Loucy (cell line): ENCODE measurements around the gene PRUNE2.

ENCODE experiments used
- CTCF ChIP-seq: fragments of 200-600 bp; sonication (generic); conservative IDR thresholded peaks from 2 replicates; pipeline ENCODE4 v1.5.1; 2014; ENCODE audit warnings: mild to moderate bottlenecking, antibody characterized with exemption, low read length
- EZH2phosphoT487 ChIP-seq: fragments of 200-600 bp; IDR thresholded peaks from 2 replicates; pipeline ENCODE4 v1.6.1; 2018; ENCODE audit warnings: antibody characterized with exemption, mild to moderate bottlenecking, moderate library complexity, borderline replicate concordance

- TF ChIP-seq CTCF (no peak), EZH2phosphoT487 (no peak)
Observed at GRCh38 chr9:76895186-76895585, 10.7 kb downstream of the PRUNE2 start.
